HTR-8/SVneo (cell line): ENCODE results near the gene ADGRF3.
"Not testable (repeated sequence)": the region's sequence is repeated elsewhere in the genome, so short reads cannot be mapped to it uniquely, and the experiment has no call there.

Source experiments
- DNase-seq: peaks from one replicate; pipeline ENCODE4 v3.0.0; 2011; ENCODE audit warnings: low spot score, mixed read lengths; ENCODE audit not compliant: insufficient read length
- FAIRE-seq: peaks from 2 replicates; lab custom pipeline; 2011; peaks lifted over from hg19 to GRCh38; lab: Jason Lieb, UNC

The ADGRF3 gene

GRCh38 chr2:26354469-26354868, 7.9 kb upstream of the ADGRF3 start:
- not testable (repeated sequence) for FAIRE-seq, DNase-seq

DNA sequence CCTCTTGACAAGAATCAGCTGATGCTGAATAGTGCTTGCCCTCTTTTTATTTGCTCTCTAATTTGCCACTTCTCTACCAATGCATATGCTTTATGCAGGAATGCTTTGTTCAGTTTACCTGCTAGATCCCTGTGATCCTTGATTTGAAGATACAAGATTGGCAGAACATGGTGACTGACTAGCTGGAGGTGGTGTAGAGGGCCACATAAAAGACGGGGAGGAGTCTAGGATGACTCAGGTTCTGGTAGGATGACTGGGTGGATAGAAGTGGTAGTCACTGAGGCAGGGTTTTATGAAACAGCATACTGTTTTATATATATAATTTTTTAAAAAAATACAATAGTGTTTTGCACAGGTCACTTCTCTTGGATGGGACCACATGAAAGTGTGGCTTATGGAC, 6.3 kb upstream of the ADGRF3 start:
- DNase-seq (no peak), FAIRE-seq (no peak)

GRCh38 chr2:26351375-26352090, 4.9 kb upstream of the ADGRF3 start:
- FAIRE-seq = no peak
- DNase-seq = no peak

- no peak for DNase-seq
- no peak for FAIRE-seq
Measured at GRCh38 chr2:26349690-26350089, 3.1 kb upstream of the ADGRF3 start.

DNA sequence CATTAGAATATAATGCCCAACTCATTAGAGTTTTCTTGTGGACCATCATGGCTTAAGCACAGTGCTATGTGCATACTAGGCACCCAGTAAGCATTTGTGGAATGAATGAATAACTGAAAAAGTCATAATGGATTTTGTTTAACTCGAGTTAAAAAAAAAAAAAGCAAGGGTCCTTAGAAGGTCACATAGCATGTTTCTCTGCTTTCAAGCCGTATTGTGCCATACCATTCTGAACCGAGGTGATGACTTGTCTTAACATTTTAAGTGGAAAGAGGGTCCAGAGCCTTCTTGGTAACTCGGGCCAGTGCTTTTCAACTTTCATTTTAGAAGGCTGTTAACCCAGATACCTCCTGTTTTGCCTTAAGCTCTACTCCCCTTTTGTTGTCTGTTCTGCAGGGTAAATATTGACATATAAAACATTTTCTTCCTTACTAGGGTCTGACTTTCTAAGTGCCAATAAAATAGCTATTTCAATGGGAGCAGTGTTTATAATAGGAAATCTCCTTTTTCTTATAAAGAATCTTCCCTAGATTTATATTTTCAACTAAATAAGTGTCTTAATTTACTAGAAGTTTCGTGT, 787 bp upstream of the ADGRF3 start:
- DNase-seq = no peak
- no peak for FAIRE-seq

DNA sequence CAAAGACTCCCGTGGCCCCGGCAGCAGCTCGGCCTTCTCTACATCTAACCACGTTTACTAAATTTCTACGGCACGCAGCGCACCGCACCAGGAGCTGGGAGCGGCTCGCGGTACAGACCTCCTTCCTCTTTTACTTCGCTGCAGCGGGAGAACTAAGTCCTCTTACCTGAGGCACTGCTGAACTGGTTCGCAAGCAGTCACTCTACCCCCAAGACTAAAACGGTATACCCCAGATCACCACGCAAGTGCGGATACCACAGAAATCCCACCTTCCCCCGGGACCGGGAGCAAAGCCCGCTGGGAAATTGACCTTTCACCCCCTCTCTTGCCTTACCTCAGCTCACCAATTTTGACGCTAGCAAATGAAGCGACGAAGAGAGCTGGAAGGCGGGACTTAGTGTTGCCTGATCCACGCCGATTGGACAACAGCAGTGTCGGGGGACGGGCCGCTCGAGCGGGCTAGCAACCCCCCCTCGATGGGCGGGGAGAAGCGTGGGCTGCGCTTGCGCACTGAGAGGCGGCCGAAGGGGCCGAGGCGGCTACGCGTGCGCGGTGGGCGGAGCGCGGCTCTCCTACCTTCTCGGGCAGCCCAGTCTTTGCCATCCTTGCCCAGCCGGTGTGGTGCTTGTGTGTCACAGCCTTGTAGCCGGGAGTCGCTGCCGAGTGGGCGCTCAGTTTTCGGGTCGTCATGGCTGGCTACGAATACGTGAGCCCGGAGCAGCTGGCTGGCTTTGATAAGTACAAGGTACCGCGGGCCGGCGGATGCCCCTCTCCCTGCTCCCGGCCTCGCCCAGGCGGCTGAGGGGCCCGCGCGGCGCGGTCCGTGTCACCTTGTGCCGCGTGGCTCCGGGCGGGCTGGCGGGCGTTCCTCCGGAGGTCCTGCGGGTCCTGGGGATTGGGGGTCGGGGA, 790 bp downstream of the ADGRF3 start, which contains the start of gene SELENOI:
Gene SELENOI, plus strand, starts transcription at position 599 of the 909 bp plus-strand sequence. Its CDS starts 90 bp downstream, at position 689.
- DNase-seq (peak; percentile 97), FAIRE-seq (peak; percentile 98)

DNA sequence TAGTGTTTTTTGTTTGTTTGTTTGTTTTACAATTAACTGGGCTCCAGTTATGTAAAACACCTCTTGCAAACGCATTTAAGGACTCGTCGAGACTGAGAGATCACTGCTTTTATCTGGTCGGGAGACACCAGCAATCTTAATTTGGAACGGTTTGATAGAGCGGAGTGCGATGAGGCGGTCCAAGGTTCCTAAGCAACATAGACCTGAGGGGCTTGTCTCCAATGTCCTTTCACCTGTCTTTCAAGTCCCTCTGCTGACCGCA, 1.4 kb downstream of the ADGRF3 start:
- DNase-seq (no peak), FAIRE-seq (no peak)

DNA sequence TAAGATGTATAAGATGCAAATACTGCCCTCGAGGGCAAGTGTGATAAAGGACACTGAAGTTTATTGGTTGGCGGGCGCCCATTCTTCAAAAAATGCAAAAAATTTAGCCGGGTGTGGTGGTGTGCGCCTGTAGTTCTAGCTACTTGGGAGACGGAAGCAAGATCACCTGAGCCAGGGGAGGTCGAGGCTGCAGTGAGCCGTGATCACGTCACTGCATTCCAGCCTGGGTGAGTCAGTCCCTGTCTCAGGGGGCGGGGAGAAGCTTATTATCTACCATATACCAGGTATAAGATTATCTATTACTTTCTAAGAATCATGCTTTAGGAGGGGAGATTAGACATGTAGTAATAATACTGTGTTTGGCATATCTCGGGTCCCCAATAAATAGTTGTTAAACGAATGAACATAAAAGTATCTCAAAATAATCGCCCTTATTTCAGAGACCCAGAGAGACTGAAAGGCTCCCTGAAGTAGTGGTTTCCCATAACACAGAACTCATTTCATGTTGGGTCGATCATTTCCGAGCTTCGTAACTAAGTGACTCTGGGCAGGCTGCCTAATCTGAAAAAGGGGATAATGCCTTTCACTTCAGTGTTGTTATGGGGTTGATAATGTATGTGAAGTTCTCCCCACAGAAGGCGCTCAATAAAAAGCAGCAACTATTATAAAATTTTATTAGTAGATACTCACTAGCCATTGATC, 1.9 kb downstream of the ADGRF3 start:
- FAIRE-seq (no peak), DNase-seq (no peak)

DNA sequence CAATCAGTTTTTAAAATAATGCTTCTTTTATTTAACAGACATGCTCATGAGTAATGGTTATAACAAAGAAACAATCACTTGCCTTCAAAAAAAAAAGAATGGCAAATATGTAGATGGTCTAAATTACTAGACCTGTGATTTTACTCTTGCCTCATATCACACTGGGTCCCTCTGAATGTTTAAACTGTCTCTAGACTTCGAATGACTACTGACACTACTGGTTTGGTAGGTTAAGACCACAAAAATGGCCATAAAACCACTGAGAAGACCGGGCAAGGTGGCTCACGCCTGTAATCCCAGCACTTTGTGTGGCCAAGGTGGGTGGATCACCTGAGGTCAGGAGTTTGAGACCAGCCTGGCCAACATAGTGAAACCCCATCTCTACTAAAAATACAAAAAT, 5.8 kb downstream of the ADGRF3 start:
- FAIRE-seq (no peak), DNase-seq (no peak)

GRCh38 chr2:26337298-26337697, 9.3 kb downstream of the ADGRF3 start:
- FAIRE-seq = no peak
- DNase-seq = no peak

DNA sequence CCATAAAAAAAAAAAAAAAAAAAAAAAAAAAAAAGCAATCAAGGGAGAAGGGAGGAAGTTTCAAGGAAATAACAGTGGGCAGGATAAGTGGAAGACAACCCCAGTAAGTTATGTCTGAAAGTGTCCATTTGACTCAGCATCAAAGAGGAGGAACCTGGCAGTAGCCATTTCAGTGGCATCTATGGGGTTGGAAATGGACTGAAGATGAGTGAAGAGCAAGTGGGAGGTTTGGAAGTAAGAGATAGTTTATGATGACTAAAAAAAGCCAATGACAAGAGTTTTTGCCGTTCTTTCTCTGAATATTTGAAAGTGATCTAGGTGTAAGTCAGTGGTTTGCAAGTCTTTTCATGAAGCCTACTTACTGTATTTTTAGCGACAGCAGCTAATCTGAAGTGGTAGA, 9.9 kb downstream of the ADGRF3 start:
- no peak for DNase-seq
- no peak for FAIRE-seq

- FAIRE-seq = no peak
Measured at GRCh38 chr2:26335231-26335630, 11.4 kb downstream of the ADGRF3 start.

GRCh38 chr2:26333293-26333692, 13.3 kb downstream of the ADGRF3 start:
- DNase-seq = no peak
- no peak for FAIRE-seq

More at GRCh38 chr2:26335231-26335630, 11.4 kb downstream of the ADGRF3 start:
- DNase-seq = no peak

- FAIRE-seq, DNase-seq: not testable (repeated sequence)
Measured at GRCh38 chr2:26331321-26331720, 15.3 kb downstream of the ADGRF3 start.

- no peak for DNase-seq
- FAIRE-seq = no peak
Measured at GRCh38 chr2:26330604-26331003, 16.0 kb downstream of the ADGRF3 start.

GRCh38 chr2:26330114-26330549, 16.5 kb downstream of the ADGRF3 start:
- DNase-seq (peak; percentile 85), FAIRE-seq (peak; percentile 92)

DNA sequence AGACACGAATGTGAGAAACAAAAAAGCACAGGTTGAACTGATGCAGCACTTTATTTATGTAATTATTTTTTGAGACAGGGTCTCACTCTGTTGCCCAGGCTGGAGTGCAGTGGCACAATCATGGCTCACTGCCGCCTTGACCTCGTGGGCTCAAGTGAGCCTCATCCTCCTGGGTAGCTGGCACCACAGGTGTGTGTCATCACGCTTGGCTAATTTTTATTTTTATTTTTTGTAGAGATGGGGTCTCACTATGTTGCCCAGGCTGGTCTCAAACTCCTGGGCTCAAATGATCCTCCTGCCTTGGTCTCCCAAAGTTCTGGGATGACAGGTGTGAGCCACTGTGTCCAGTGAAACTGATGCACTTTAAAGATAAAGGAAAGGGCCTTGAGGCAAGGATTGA, 17.5 kb downstream of the ADGRF3 start:
- not testable (repeated sequence) for FAIRE-seq, DNase-seq

GRCh38 chr2:26327291-26328272, 19.0 kb downstream of the ADGRF3 start:
- DNase-seq (no peak), FAIRE-seq (no peak)

DNA sequence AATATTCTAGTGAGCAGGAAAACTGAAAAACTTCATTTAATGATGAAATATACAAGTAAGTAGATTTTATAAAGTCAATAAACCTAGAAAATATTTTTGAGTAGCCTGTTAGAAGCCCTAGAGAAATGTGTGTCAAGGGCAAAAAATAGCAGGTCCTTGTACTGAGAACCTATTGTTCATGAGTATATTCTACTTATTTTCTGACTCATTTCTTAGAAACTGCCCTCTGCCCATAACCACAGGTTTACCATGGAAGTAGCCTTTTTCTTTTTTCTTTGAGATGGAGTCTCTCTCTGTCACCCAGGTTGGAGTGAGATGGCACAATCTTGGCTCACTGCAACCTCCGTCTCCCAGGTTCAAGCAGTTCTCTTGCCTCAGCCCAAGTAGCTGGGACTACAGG, 20.1 kb downstream of the ADGRF3 start:
- FAIRE-seq (no peak), DNase-seq (no peak)
